HG02870 (cell line): ENCODE measurements around the gene POLE4.

ENCODE experiments used
- ATAC-seq: cut with Tn5 transposase; IDR thresholded peaks from one replicate; pipeline ENCODE4 v1.9.1; 2021; ENCODE audit warnings: mild to moderate bottlenecking, moderate library complexity; ENCODE audit not compliant: unreplicated experiment

Gene POLE4

DNA sequence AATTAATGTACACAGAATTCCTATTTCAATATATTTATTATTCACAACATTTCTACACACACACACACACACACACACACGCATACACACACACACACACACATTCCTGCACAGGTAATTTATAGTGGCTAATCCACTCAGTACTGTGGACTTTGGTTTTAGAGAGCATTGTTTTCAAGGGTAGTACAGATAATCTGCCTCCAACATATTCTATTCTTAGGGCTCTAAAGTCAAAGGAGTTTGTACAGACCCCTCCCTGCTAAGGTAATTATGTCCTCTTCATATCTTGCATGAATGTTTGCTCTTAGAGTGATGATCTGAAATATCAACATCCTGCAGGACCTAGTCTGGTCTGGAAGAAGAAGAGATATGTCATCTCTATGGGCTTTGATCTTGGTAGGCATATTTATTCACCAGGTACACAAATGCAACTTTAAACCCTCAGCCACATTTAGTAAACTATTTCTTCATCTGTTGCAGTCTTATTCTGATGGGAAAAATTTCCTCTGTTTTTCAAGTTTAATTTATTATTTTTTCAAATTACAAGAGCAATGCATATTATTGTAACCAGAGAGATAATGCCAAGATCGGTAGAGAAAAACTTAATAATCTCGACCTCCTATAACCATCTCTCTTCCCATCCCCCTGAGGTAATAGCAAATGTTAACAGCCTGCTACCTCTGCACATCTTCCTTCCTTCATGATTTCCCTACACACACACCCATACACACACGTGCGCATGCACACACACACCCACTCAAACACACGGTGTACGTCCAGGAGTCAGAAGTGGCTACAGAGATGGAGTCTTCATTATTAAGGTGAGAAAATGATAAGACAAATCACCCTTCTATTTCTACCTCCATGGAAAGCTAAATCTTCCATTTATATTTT is 18.3 kb upstream of the POLE4 start:
- ATAC-seq, result no peak

DNA sequence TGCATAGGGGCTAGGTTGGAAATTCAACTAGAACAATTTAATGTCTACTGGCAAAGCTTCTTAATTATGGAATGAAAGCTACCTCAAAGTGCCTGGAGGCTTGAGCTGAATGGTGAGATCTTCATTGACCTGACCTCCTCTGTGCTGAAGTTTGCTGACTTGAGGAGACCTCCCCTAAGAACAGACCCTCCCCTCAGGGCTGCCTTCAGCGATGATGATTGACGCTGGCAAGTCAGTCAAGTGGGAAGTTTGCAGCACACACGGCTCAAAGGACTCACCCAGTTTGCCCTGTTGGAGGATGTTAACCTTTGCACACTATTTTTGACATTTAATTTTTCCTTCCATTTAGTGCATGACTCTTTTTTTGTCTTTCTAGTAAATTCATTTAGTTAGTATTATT is 17.2 kb upstream of the POLE4 start:
- no peak for ATAC-seq

DNA sequence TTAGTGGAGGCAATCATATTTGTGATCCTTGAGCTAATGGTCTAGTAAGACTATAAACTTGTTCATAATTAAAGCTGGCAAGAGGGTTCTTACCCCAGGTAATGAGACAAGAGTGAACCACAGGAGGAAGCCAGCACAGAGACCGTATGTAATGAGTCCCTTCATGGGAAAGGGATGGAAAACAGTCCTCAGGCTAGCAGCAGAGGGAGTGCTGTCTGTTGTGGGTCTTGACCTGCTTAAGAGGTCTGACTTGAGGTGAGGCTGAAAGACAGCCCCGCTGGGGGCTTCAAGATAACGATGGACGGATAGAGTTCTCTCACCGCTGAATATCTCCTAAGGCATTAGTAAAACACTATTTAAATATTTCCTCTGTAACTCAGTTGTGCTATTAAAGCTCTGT is 16.2 kb upstream of the POLE4 start:
- ATAC-seq, result no peak

DNA sequence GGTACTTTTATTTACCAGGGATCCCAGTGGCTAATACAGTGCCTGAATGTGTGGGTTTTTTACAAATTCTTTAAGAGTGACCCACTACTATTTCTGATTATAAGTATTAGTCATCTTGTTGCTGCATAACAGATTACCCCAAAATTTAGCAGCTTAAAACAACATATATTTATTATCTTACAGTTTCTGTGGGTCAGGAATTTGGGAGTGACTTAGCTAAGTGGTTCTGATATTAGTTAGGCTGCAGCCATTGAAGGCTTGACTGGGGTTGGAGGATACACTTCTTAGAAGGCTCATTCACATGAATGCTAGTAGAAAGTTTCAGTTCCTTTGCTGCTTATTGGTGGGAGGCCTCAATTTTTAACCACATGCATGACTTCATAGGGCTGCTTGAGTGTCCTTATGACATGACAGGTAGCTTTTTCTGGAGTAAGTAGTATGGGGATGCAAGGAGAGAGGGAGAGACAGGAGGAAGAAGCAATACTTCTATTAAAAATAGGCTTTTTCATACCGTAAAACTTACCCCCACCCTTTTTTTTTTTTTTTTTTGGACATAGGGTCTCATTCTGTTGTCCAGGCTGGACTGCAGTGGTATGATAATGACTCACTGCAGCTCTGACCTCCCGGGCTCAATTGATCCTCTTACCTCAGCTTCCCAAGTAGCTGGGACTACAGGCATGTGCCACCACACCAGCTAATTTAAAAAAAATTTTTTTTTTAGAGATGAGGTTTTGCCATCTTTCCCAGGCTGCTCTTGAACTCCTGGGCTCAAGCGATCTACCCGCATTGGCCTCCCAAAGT is 13.3 kb upstream of the POLE4 start:
- ATAC-seq, result peak; percentile 100

DNA sequence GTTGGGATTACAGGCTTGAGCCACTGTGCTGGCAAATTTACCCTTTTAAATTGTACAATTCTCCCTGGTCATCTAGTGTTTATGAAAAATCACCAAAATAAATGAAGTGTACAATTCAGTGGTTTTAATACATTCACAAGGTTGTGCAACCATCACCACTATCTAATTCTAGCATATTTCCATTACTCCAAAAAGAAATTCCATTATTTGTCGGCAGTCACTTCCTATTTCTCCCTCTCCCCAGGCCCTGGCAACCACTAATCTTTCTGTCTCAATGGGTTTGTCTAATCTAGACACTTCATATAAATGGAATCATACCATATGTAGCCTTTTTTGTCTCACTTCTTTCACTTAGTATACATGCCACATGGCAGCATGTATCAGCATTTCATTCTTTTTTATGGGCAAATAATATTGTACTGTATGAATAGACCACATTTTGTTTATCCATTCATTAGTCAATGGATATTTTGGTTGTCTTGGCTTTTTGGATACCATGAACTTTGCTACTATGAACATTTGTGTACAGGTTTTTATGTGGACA is 12.6 kb upstream of the POLE4 start:
- no peak for ATAC-seq

DNA sequence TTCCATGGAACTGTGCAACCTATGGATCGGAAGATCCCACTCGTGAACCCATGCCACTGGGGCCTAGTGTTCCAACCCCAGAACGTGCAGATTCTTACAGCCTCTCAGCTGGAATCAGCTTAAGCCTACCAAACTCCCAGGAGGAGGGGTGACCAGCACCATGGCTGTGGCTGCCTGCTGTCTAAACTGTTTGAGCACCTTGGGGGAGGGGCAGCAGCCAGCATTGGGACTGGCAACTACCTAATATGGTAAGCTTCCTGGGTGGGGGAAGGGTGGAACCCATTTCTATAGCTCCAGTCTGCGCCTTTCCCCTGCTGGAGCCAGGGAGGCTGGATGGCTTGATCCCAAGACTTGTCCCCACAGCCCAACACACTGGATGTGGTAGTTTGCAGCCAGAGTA is 10.7 kb upstream of the POLE4 start:
- ATAC-seq, result no peak

DNA sequence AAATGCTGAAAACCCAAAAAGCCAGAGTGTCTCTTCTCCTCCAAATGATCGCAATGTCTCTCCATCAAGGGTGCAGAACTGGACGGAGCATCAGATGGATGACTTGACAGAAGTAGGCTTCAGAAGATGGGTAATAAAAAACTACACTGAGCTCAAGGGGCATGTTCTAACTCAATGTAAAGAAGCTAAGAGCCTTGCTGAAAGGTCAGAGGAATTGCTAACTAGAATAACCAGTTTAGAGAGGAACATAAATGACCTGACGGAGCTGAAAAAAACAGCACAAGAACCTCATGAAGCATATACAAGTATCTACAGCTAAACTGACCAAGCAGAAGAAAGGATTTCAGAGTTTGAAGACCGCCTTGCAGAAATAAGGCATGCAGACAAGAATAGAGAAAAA is 9.7 kb upstream of the POLE4 start:
- no peak for ATAC-seq

DNA sequence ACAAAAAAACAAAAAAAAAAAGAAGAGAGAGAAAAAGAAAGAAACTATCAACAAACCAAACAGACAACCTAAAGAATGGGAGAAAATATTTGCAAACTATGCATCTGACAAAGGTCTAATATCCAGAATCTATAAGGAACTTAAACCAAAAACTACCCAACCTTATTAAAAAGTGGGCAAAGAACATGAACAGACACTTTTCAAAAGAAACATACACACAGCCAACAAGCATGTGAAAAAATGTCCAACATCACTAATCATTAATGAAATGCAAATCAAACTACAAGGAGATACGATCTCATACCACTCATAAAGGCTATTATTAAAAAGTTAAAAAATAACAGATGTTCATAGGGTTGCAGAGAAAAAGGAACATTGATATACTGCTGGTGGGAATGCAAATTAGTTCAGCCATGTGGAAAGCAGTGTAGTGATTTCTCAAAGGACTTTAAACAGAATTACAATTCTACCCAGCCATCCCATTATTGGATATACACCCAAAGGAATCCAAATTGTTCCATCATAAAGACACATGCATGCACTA is 7.2 kb upstream of the POLE4 start:
- ATAC-seq, result no peak

DNA sequence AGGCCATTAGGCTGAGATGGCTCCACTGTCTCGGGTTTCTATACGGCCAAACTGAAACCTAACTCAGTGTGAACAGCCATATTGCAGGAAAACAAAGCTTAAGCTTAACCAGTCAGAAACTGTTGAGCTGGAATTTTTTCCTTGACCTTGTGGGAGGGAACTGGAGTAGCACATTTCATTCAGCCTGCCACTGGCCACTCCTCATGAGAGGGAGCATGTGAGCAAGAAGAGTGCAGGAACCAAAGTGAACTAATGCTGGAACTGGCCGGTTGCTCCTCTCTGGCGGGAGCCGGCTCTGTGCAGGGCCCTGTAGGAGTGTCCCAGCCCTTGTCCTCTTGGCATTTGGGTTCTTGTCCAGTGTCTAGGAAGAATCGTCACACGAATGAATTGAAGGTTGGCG is 5.9 kb upstream of the POLE4 start:
- no peak for ATAC-seq

DNA sequence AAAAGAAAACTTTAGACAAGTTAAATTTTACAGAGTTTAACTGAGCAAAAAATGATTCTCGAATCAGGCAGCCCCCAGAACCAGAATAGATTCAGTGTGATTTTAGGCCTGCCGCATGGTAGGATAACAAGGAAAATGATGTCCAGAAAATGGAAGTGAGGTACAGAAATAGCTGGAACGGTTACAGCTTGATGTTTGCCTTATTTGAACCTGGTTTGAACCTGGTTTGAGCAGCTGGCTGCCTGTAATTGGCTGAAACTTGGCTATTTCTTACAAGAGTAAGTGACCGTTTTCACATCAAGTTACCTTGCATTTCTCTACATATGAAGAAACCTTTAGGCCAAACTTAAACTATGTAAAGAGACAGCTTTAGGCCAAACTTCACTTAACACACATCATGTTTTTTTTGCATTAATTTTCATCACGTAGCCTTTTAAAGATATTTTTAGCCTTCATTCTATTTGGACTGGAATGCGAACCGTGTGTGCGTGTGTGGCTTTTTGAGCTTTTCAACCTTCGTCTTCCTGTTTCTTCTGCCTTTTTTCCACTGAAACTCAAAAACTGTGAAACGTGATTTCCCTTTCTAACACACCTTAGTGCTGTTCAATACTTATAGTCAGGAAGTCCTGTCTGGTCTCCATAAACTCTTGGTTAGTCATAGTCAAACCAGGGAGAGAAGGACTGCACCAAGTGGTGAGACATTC is 4.5 kb upstream of the POLE4 start:
- ATAC-seq, result no peak

DNA sequence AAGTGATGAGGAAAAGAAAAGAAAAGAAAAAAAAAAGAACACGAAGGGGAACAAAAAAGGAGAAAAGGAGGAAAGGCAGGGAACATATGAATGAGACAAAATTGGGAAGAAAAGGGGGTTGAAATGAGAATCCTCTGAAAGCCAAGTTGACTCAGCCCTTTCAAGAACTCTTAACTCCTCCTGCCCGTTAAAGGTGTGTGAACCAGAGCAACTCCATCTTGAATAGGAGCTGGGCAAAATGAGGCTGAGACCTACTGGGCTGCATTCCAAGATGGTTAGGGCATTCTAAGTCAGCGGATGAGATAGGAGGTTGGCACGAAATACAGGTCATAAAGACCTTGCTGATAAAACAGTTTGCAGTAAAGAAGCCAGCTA is 4.0 kb upstream of the POLE4 start:
- ATAC-seq, result no peak

DNA sequence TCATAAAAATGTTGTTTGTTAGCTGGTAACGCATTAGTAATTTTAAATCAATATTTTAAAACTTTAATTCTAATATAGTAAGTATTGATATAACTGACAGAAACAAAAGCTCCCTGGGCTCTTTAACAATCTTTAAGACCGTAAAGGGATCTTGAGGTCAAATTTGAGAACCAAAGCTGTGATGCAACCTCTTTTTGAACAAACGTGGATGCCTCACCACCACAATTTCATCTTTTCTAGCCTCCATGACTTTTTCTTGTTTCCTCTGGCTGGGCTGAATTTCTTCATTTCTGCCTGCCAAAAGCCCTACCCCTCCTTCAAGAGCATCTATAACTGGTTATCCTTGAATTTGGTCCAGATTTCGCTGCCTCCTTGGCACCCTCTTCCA is 563 bp upstream of the POLE4 start:
- ATAC-seq, result no peak

DNA sequence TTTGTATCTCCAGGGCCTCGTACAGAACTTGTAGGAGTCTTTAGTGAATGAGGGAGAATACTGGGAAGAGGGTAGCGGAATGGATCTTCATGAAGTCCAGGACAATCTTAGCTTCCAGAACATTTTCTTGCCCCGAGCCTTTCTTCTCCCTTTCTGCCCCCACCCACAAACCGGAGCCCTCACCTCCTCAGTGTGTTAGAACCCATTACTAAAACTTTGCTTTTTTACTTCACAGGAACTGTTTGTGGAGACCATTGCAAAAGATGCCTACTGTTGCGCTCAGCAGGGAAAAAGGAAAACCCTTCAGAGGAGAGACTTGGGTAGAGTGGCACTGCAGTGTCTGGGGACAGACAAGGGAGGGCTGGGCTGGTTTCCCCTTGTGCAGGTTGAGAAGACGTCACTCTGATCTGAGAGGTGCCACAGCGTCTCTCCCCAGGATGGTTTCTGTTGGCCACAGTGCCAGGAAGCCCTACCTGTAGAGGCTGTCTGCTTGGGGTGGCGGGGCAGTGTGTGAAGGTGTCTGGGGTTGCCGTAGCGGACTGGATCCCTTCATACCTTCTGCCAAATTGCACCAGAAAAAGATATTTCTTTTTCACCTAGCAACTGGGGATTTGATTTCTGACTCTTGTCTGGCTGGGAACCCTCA is 786 bp downstream of the POLE4 start:
- ATAC-seq, result no peak

DNA sequence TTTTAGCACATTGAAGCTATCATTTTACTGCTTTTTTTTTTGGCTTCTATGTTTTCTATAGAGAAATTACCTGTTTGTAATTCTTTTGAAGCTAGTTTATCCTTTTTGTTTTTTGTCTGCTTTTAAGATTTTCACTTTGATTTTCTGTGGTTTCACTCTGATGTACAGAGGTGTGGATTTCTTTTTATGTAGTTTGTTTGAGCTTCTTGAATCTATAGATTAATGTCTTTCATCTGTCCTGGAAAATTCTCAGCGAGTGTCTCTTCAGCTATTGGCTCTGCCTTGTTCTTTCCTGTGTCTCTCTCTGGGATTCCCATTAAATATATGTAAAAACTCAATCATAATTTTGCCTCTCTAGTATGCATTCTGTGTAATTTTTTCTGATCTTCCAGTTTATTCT is 8.4 kb downstream of the POLE4 start:
- no peak for ATAC-seq

DNA sequence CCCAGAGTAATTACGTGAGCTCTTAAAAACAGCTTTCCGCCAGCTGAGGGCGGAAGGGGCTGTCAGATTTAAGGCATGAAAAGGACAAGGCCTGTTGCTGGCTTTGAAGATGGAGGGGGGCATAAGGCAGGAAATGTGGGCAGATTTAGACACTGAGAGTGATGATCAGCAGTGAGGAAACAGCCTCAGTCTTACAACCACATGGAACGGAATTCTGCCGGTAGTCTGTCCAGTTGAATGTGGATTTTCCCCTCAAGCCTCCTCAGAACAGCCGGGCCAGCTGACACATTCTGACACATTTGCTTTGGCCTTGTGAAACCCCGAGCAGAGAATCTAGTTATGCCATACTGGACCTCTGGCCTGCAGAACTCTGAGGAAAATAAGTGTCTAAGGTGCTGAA is 16.6 kb downstream of the POLE4 start:
- no peak for ATAC-seq

DNA sequence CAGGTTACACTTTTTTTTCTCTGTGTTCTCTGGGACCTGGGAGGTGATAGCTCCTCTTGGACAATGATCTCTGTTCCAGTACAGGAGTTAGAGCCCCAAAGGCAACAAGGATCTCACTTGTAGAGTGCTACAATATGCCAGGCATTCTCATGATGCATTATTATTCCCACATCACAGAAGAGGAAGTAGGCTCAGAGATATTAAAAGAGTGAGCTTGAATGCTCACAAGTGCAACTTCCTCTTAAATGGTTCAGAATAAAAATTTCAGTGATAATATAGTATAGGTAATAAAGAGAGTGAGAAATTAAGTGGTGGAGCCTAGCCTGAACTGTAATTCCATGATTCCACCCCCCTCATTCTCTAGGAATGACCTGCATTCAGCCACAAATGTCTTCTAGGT is 21.4 kb downstream of the POLE4 start:
- ATAC-seq, result no peak

DNA sequence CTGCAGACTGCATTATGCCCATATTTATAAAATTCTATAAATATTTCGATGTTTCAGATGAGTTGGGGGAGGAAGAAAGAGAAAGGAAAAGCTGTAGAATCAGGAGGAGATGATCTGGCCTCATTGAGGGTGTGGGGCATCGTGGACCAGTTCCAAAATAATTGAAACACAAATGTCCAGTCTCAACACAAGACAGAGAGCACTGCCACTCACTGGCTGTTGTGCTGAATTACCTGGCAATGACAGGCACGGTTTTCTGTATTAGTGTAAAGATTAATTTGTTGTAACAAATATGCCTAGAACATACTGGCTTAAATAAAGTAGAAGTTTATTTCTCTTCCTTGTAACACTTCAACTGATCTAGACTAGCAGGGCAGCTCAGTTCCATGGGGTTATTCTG is 24.1 kb downstream of the POLE4 start:
- ATAC-seq, result no peak

DNA sequence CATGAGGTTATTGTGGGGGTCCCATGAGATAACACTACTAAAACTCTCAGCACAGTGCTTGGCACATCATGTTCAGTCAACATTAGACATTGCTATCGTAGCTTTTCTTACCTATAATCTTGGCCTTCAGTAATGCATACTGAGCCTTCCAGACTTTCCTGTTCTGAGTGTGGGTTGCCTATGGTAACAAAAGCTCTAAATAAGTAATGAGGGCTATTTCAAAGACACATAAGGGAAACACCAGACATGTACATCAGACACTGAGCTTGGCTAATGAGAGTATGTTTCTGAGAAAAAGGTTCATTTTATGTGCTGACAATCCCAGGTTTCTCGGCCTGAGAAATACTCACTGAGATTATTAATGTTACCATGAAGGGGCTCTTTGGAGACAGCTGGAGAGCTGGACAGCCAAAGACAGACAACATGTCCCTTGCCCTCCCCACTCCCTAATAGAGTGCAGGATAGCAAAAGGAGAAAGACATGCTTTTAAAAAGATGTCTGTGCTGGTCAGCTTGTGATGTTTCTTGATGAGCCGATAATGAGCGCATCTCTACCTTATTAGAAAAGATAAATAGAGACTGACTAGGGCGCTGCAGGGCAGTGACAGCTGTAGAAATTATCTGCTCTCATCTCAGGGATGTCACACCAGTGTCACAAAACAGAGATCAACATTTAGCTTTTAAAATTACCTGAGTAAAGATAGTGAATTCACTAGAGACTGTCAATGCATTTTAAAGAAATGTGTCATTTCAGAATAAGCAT is 25.4 kb downstream of the POLE4 start:
- ATAC-seq, result no peak

DNA sequence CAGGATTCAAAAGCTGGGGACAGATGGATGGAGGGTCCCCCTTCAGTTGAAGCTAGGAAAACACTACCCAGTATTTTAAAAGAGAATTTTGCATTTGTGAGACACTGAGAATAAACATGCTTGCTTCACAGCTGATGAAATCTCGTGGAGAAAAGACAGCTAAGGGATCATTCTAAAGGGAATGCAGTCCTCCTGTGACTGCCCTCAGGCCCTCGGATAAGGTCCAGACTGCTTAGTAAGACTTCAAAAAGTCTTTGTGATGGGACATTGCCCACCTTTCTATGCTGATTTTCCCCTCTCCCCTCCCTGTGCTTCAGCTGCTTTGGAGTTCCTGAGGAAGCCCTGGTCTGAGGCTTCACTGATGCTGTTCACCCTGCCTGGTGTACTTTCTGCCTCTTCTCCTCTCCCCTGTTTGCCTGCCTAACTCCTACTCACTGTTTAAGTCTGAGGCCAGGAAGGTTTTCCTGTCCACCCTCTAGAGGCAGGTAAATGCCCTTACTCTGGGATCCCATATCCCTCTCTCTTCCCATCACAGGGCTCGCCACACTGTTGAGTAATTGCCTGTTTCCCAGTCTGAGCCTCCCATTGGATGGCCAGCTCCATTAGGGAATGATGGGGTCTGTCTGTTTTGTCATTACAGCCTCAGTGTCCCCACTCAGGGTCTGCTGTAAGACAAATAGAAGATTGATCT is 26.6 kb downstream of the POLE4 start:
- no peak for ATAC-seq
